GM12892 (cell line): ENCODE results near the gene PER1.
A peak's percentile ranks its signal among the peaks of the same experiment; 100 is the strongest.

Experiments used
- POLR2A ChIP-seq: IDR thresholded peaks from 2 replicates; pipeline ENCODE4 v1.6.1; 2011; ENCODE audit warnings: low read depth, low read length, control low read depth
- POLR2AphosphoS5 ChIP-seq: IDR thresholded peaks from 2 replicates; pipeline ENCODE4 v1.6.1; 2011; ENCODE audit warnings: low read depth, low read length, control low read depth
- TAF1 ChIP-seq: IDR thresholded peaks from 2 replicates; pipeline ENCODE4 v1.6.1; 2011; ENCODE audit warnings: low read depth, mild to moderate bottlenecking, control low read depth, low read length, borderline replicate concordance

DNA sequence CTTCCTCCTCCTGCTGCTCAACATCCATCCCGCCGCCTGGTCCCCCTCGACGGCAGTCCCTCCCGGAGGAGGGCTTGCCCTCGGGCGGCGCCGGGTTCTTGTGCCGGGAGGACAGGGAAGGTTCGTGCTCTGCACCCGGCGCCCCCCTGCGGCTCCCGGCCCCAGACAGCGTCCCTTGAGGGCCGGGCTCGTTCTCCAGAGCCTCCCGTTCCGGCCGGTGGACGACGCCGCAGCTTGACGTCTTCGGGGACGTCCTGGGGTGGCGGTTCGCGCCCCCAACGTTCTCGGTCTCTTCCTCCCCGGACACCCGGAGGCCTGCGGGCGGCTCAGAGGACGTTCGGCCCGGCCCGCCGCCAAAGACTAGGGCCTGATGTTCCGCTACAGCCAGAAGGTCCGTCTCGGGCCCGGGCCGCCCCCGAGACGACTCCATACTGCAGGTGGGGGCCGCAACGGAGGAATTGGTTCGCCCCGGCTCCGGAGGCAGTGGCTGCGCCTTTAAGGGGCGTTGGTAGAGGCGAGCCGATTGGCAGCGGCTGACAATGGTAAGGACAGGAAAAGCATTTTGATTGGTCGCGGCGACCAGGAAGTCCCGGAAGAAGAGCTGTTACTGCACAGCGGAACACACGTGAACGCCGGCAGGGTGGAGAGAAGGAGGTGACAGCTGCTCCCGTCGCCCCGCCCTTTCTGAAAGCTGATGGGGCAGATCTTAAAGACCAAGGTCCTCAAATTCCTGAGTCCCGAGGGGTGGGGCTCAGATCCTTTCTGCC is 37.7 kb upstream of the PER1 start, which contains the start of gene BORCS6:
- no peak for TF ChIP-seq POLR2AphosphoS5
- TF ChIP-seq POLR2A: peak; percentile 66; the same call in 1 of the 2 replicates
- peak; percentile 44; the same call in 1 of the 2 replicates for TF ChIP-seq TAF1
